Measurements from ENCODE around the gene MSANTD2.
"Not testable (repeated sequence)": the region's sequence is repeated elsewhere in the genome, so short reads cannot be mapped to it uniquely, and the experiment has no call there.

Gene MSANTD2

GRCh38 chr11:124788521-124788920, 11.7 kb downstream of the MSANTD2 start:
- in situ Hi-C loops (cut with MboI; ENCODE audit: low pct_unique_long_range_greater_than_20kb, low sequenced_read_pairs), result no loop called here
- no peak for DNase-seq

- DNase-seq, result no peak
- in situ Hi-C loops (cut with MboI; ENCODE audit: low pct_unique_long_range_greater_than_20kb, low sequenced_read_pairs), result no loop called here
Measured at GRCh38 chr11:124784051-124784450, 16.2 kb downstream of the MSANTD2 start.

GRCh38 chr11:124783002-124783401, 17.2 kb downstream of the MSANTD2 start:
- DNase-seq, result no peak
- in situ Hi-C loops (cut with MboI; ENCODE audit: low pct_unique_long_range_greater_than_20kb, low sequenced_read_pairs), result no loop called here

DNA sequence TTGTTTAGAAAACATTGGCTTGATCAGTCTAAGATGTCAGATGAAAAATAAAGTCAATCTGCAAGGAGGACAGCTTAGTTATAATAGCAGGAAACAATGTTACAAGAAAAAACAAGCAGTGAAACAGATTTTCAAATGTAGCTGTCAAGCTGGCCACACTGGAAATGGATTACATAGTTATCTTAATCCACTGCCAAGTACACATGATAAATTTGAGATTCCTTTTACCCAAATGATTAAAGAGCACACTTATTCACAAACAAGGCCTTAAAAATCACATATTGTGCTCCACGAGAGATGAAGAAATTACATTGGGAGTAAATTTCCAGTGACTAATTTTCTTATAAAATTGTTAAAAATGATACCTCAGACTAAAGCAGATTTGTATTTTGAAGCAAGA, 20.6 kb downstream of the MSANTD2 start:
- DNase-seq, result no peak
- in situ Hi-C loops (cut with MboI; ENCODE audit: low pct_unique_long_range_greater_than_20kb, low sequenced_read_pairs), result no loop called here

DNA sequence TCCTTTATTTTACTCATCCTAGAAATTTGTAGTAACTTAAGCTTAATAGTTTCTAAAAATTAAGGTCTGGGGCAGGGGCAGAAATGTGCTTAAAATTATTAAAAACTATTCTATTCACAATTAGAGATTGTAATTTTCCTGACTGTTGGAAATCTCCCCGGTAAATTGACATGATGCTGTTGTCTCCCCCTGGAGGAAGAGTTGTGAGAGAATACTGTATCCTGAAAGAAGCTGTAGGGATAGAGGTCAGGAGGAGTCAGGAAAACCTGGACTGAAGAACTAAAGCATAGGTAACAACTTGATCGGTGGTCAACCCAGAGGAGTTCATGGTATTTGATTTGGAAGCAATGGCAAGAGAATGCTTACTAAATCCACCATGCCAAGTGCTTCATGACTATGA, 21.9 kb downstream of the MSANTD2 start:
- DNase-seq, result no peak
- in situ Hi-C loops (cut with MboI; ENCODE audit: low pct_unique_long_range_greater_than_20kb, low sequenced_read_pairs), result no loop called here

- DNase-seq, result no peak
- in situ Hi-C loops (cut with MboI; ENCODE audit: low pct_unique_long_range_greater_than_20kb, low sequenced_read_pairs), result no loop called here
Measured at GRCh38 chr11:124776865-124777645, 23.2 kb downstream of the MSANTD2 start.

DNA sequence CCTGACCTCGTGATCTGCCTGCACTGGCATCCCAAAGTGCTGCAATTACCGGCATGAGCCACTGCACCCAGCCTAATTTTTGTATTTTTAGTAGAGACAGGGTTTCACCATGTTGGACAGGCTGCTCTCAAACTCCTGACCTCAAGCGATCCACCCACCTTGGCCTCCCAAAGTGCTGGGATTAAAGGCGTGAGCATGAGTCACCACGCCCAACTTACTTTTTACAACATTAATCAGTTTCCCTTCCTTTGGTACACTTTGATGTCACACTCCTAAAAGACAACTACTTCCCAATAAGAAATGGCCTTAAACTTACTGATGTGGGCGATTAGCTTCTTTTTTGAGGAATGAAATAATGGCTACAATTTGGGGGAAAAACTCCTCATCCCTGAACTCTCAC, 29.2 kb downstream of the MSANTD2 start:
- in situ Hi-C loops (cut with MboI; ENCODE audit: low pct_unique_long_range_greater_than_20kb, low sequenced_read_pairs); DNase-seq: not testable (repeated sequence)

GRCh38 chr11:124769806-124770774, 30.1 kb downstream of the MSANTD2 start:
- in situ Hi-C loops (cut with MboI; ENCODE audit: low pct_unique_long_range_greater_than_20kb, low sequenced_read_pairs), result no loop called here
- DNase-seq, result no peak

DNA sequence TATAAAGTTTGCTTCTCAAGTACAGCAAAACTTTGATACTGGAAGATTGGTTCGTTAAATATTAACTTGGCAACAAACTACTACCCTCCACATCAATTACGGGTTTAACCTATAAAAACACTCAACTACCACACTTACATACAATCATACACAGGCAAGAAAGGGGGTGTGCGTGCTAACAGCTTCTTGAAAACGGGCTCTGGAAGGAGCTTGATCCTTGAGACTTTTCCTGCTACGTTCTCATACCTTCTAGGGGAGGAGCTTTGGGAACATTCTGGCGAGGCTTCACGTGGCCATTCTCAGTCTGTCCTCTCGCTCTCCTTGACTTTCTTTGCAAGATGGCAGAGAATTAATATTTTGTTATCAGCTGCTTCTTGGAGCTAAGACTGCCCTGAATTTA, 31.3 kb downstream of the MSANTD2 start:
- in situ Hi-C loops (cut with MboI; ENCODE audit: low pct_unique_long_range_greater_than_20kb, low sequenced_read_pairs), result no loop called here
- no peak for DNase-seq

DNA sequence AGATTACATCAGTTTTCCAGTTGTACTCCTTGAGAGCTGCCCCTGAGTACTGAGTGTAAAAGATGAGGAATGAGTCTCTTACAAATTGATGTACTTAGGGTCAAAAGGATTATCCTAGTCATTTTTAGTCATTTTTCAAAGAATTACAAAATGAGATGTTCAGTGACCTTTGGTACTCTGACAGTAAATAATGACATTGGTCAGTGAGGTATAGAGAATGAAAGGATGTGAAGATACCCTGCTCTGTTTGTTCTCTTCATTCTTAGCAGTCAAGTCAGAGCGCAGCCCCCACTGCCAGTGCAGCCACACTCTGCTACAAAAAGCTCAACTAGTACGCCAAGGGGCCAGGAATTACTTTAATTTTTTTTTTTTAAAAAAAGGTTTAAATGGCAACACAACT, 34.0 kb downstream of the MSANTD2 start:
- in situ Hi-C loops (cut with MboI; ENCODE audit: low pct_unique_long_range_greater_than_20kb, low sequenced_read_pairs), result no loop called here

DNA sequence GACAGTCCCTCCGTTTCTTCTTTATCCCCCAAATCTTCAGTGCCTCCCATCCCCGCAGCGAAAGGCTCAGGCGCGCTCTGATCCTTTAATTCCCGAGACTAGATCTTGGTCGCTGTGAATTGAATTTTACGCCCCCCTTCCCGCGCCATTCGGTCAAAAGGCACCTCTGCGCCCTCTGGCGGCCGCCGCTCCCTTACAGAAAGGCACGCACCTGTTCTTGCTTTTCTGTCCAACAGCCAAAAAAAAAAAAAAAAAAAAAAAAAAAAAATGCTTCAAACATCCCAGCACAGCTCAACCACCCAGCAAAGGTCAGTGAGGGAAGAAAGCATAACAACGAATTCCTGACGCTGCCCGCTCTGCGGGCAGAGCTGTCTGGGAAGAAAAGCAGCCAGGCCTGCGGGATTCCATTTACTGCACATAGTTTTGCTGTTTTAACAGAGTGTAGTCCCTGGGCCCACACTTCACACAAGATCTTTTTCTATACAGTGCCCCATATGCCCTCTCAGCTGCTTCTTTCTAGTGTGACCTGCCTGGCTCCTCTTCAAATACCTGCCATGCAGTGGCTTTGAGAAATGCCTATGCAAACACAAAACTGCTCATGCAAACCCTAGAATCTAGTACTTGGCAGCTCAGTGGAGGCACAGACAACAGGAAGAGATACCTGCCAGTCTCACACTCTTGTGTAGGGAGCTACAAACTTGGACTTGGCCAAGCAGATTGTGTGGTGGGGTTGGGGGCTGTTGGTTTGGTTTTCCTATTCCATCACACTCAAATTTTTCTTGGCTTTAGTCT, 36.9 kb downstream of the MSANTD2 start:
- in situ Hi-C loops (cut with MboI; ENCODE audit: low pct_unique_long_range_greater_than_20kb, low sequenced_read_pairs), result no loop called here

More for the DNA sequence above, 34.0 kb downstream of the MSANTD2 start:
- no peak for DNase-seq

GRCh38 chr11:124762624-124763155, 37.5 kb downstream of the MSANTD2 start:
- in situ Hi-C loops (cut with MboI; ENCODE audit: low pct_unique_long_range_greater_than_20kb, low sequenced_read_pairs), result no loop called here
- DNase-seq, result no peak

More for the DNA sequence above, 36.9 kb downstream of the MSANTD2 start:
- DNase-seq, result peak; percentile 87

GRCh38 chr11:124762105-124762623, 38.0 kb downstream of the MSANTD2 start, which contains the start of gene ESAM:
Gene ESAM, minus strand, starts transcription at chr11:124762290. Its CDS starts 136 bp downstream, at chr11:124762154.
- in situ Hi-C loops (cut with MboI; ENCODE audit: low pct_unique_long_range_greater_than_20kb, low sequenced_read_pairs), result no loop called here
- no peak for DNase-seq

GRCh38 chr11:124761301-124762104, 38.7 kb downstream of the MSANTD2 start:
- in situ Hi-C loops (cut with MboI; ENCODE audit: low pct_unique_long_range_greater_than_20kb, low sequenced_read_pairs), result no loop called here
- no peak for DNase-seq

- DNase-seq, result no peak
- in situ Hi-C loops (cut with MboI; ENCODE audit: low pct_unique_long_range_greater_than_20kb, low sequenced_read_pairs), result no loop called here
Measured at GRCh38 chr11:124760806-124761205, 39.4 kb downstream of the MSANTD2 start.

- in situ Hi-C loops (cut with MboI; ENCODE audit: low pct_unique_long_range_greater_than_20kb, low sequenced_read_pairs), result no loop called here
- DNase-seq, result no peak
Measured at GRCh38 chr11:124760205-124760652, 40.0 kb downstream of the MSANTD2 start.

- DNase-seq, result peak; percentile 35
- in situ Hi-C loops (cut with MboI; ENCODE audit: low pct_unique_long_range_greater_than_20kb, low sequenced_read_pairs), result no loop called here
Measured at GRCh38 chr11:124759266-124760204, 40.7 kb downstream of the MSANTD2 start.

Data from KBM-7 (cell line).